Measurements from ENCODE around the gene AHRR.

GRCh38 chr5:463952-464351 lies 142.4 kb downstream of the AHRR start:
- TF ChIP-seq POLR2A (IDR thresholded peaks at IDR 0.05) = no peak
- no peak for TF ChIP-seq CTCF (IDR thresholded peaks at IDR 0.05)
- TF ChIP-seq POLR2AphosphoS5 (IDR thresholded peaks at IDR 0.05) = no peak

All from stomach (tissue), 4 donors.